Suprapubic skin (tissue), 4 donors: ENCODE measurements around the gene C9orf152. TPM values are rescaled to one million over a fixed set of nuclear protein-coding genes. Genes with fewer than 3 reads are reported as not detected.

Experiments
- DNase-seq, 2 donors: peaks; one replicate each; pipeline ENCODE4 v3.0.0-alpha.2; 2019; ENCODE audit warnings: low spot score in 2 of 2
- H3K27ac ChIP-seq: fragments of 200-600 bp; sonication (generic); one replicate; pipeline ENCODE4 v1.5.1; 2019
- H3K27me3 ChIP-seq: fragments of 200-600 bp; sonication (generic); one replicate; pipeline ENCODE4 v1.5.1; 2019
- H3K36me3 ChIP-seq: fragments of 200-600 bp; sonication (generic); one replicate; pipeline ENCODE4 v1.5.1; 2019
- H3K4me1 ChIP-seq: fragments of 200-600 bp; sonication (generic); one replicate; pipeline ENCODE4 v1.5.1; 2019
- H3K4me3 ChIP-seq: fragments of 200-600 bp; sonication (generic); one replicate; pipeline ENCODE4 v1.5.1; 2019; ENCODE audit warnings: mild to moderate bottlenecking
- H3K9me3 ChIP-seq: fragments of 200-600 bp; sonication (generic); one replicate; pipeline ENCODE4 v1.5.1; 2019
- EP300 ChIP-seq: sonication (generic); formaldehyde crosslinking; IDR thresholded peaks from one replicate; pipeline ENCODE4 v1.6.1; 2017; ENCODE audit warnings: antibody characterized with exemption
- POLR2A ChIP-seq, 2 donors: fragments of 450-650 bp; IDR thresholded peaks; one replicate each; pipeline ENCODE4 v1.6.1; 2017; ENCODE audit warnings: antibody characterized with exemption in 2 of 2, mild to moderate bottlenecking in 2 of 2, moderate library complexity in 2 of 2
- POLR2AphosphoS5 ChIP-seq, 3 donors: sonication (generic); formaldehyde crosslinking; IDR thresholded peaks; one replicate each; pipeline ENCODE4 v1.6.1; 2017; ENCODE audit warnings: antibody characterized with exemption in 3 of 3
- WGBS: methylation state at CpG from one replicate; pipeline ENCODE4 v1.1.5; 2018; 5-methylcytosine and 5-hydroxymethylcytosine counted together
- total RNA-seq, 4 donors: library from RNA; depleted of rRNA; stranded (reverse); fragments of >200 nt; gene quantifications; one replicate each; pipeline ENCODE4 v1.1.0, GENCODE V29; 2016
- TF ChIP-seq, protein P1 (sequence below), 2 donors: fragments of 200-600 bp in 1 of 2; fragments of 450-650 bp in 1 of 2; sonication (generic) in 1 of 2; IDR thresholded peaks; one replicate each; pipeline ENCODE4 v1.5.1; 2016 to 2019; ENCODE audit warnings: antibody characterized with exemption in 2 of 2, mild to moderate bottlenecking in 1 of 2, moderate library complexity in 1 of 2

The C9orf152 gene
- total RNA-seq, 4 donors from 2014 or later = 8.6 to 14.9 (median 10.9) TPM

DNA sequence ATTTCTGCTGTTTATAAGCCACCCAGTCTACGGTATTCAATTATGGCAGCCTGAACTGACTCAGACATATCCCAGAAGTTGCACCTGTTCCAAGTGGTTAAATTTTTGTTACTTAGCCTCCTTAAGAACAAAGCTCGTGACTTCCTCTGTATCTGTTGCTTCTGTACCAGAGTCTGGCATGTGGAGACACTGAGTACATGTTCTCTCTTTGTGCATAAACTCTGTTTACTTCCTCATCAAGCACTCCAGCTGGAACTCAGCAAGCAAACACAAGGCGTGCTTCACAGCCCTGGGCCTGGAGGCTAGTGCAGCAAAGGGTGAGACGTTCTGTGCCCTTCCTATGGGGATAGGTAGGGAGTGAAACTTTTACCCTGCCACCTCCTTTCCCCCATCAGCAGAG lies 19.0 kb downstream of the C9orf152 start:
- H3K4me1 ChIP-seq = peaks cover 58% of the 10 kb centered on the region
- H3K27ac ChIP-seq = peak overlapping the region; percentile 80
- peak in 1 of 2 donors; percentile 78 for DNase-seq
- H3K9me3 ChIP-seq = no peaks in the 10 kb centered on the region
- no peaks in the 10 kb centered on the region for H3K36me3 ChIP-seq
- TF ChIP-seq POLR2AphosphoS5 (IDR thresholded peaks at IDR 0.05) (peak in 2 of 3 donors; percentile 51 to 80), POLR2A (IDR thresholded peaks at IDR 0.05) (no peak)
- TF ChIP-seq, protein P1, sequence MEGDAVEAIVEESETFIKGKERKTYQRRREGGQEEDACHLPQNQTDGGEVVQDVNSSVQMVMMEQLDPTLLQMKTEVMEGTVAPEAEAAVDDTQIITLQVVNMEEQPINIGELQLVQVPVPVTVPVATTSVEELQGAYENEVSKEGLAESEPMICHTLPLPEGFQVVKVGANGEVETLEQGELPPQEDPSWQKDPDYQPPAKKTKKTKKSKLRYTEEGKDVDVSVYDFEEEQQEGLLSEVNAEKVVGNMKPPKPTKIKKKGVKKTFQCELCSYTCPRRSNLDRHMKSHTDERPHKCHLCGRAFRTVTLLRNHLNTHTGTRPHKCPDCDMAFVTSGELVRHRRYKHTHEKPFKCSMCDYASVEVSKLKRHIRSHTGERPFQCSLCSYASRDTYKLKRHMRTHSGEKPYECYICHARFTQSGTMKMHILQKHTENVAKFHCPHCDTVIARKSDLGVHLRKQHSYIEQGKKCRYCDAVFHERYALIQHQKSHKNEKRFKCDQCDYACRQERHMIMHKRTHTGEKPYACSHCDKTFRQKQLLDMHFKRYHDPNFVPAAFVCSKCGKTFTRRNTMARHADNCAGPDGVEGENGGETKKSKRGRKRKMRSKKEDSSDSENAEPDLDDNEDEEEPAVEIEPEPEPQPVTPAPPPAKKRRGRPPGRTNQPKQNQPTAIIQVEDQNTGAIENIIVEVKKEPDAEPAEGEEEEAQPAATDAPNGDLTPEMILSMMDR (IDR thresholded peaks at IDR 0.05) = no peak
- H3K4me3 ChIP-seq = no peak overlapping the region
- WGBS = 31% methylated on average over 4 of the region's 4 CpGs
- H3K27me3 ChIP-seq = no peaks in the 10 kb centered on the region

DNA sequence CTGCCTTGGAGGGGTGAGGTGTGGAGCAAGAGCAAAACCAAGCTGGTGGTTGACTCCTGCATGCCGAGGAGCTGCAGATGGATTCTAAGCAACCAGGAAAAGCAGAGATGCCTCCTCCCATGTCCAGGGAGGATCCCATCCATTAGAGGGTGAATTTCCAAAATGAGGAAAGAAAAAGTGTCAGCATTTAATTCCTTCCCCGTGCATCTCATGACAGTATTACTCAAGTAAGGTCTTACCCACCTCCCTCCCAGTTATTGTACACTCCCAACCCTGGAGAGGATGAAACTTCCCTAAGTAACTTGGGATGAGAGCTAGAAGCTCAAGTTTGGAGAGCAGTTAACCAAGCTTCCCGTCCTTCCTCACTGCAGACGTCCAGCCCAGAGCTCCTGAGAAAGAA lies 19.9 kb downstream of the C9orf152 start:
- Histone ChIP-seq H3K4me3 (no peak overlapping the region), H3K36me3 (no peaks in the 10 kb centered on the region), H3K4me1 (peaks cover 52% of the 10 kb centered on the region), H3K27ac (peak overlapping the region; percentile 80), H3K9me3 (no peaks in the 10 kb centered on the region), H3K27me3 (no peaks in the 10 kb centered on the region)
- no peak for DNase-seq
- WGBS = 73% methylated on average over 4 of the region's 4 CpGs
- TF ChIP-seq POLR2A (IDR thresholded peaks at IDR 0.05) (no peak), POLR2AphosphoS5 (IDR thresholded peaks at IDR 0.05) (no peak)
- TF ChIP-seq, protein P1 (IDR thresholded peaks at IDR 0.05) = no peak

DNA sequence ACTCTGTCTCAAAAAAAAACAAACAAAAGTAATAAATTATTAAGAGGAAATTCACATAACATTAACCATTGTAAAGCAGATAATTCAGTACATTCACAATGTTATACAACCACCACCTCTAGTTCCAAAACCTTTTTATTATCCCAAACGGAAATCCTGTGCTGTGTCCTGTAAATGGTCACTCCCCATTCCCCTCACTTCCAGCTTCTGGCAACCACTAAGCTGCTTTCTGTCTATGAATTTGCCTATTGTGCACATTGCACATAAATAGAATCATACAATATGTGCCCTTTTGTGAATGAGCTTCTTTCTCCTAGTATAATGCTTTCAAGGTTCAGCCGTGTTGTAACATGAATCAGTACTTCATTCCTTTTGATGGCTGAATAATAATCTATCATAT lies 20.8 kb downstream of the C9orf152 start:
- TF ChIP-seq POLR2AphosphoS5 (IDR thresholded peaks at IDR 0.05) = no peak
- TF ChIP-seq, protein P1 (IDR thresholded peaks at IDR 0.05) = no peak
- no peak for TF ChIP-seq EP300
- TF ChIP-seq POLR2A (IDR thresholded peaks at IDR 0.05) = no peak
- Histone ChIP-seq H3K9me3 (no peaks in the 10 kb centered on the region), H3K4me3 (no peak overlapping the region), H3K27me3 (no peaks in the 10 kb centered on the region), H3K4me1 (peaks cover 46% of the 10 kb centered on the region), H3K27ac (no peak overlapping the region), H3K36me3 (no peaks in the 10 kb centered on the region)
- WGBS = 49% methylated on average over 2 of the region's 2 CpGs
- no peak for DNase-seq

DNA sequence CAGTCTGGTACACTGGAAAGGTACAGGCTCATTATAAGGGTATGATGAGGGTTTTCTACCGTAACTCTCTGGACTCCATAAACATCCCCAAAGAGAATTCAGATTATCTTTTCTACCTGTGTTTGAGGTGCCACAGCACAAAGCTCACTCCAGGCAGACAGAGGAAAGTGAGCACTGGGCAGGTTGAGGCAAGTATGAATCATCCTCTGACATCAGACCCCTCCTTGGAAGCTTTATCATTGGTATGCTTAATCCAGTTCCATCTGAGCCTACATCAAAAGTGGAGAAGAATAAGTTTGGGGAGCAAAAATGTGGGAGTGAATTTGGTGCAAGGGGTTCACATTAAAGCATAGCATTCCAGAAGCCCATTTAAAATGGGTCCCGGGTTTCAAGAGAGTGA lies 21.7 kb downstream of the C9orf152 start:
- no peak for DNase-seq
- Histone ChIP-seq H3K27me3 (no peaks in the 10 kb centered on the region), H3K36me3 (no peaks in the 10 kb centered on the region), H3K4me3 (no peak overlapping the region), H3K27ac (no peak overlapping the region), H3K9me3 (no peaks in the 10 kb centered on the region), H3K4me1 (peaks cover 43% of the 10 kb centered on the region)
- 61% methylated on average over 2 of the region's 2 CpGs for WGBS
- TF ChIP-seq POLR2AphosphoS5 (IDR thresholded peaks at IDR 0.05) (no peak), EP300 (no peak), POLR2A (IDR thresholded peaks at IDR 0.05) (no peak)
- TF ChIP-seq, protein P1 (IDR thresholded peaks at IDR 0.05) = no peak

DNA sequence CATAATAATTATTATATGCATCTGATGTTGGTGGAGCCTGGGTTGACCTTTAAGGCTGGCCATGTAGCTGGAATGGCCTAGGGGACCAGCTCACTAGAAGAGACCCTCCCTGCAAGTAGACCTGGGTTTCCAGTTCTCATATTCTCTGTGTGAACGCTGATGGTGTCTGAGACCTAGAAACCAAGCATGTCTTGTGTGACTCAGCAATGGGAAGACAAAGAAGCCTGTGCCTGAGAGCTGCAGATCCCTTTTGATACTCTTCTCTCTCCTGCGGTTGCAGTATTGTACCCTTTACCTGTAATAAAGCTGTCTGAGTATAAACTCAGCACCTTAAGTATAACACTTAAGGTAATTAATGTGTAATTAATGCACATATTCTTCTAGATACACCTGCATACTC lies 22.2 kb downstream of the C9orf152 start:
- Histone ChIP-seq H3K9me3 (no peaks in the 10 kb centered on the region), H3K4me1 (peaks cover 47% of the 10 kb centered on the region), H3K27me3 (no peaks in the 10 kb centered on the region)

More for the DNA sequence above, 22.2 kb downstream of the C9orf152 start:
- 57% methylated on average over 2 of the region's 2 CpGs for WGBS
- no peaks in the 10 kb centered on the region for H3K36me3 ChIP-seq
- no peak for DNase-seq
- H3K4me3 ChIP-seq = no peak overlapping the region
- TF ChIP-seq EP300 (no peak), POLR2A (IDR thresholded peaks at IDR 0.05) (no peak), POLR2AphosphoS5 (IDR thresholded peaks at IDR 0.05) (no peak)
- TF ChIP-seq, protein P1 (IDR thresholded peaks at IDR 0.05) = no peak
- no peak overlapping the region for H3K27ac ChIP-seq
